ENCODE data around the gene OAF.

- TF ChIP-seq CTCF (IDR thresholded peaks at IDR 0.05) (no peak), POLR2A (IDR thresholded peaks at IDR 0.05) (no peak)
These were observed 49.8 kb downstream of the OAF start for GRCh38 chr11:120260616-120261015.
